ENCODE data around the gene KCNJ15.

DNA sequence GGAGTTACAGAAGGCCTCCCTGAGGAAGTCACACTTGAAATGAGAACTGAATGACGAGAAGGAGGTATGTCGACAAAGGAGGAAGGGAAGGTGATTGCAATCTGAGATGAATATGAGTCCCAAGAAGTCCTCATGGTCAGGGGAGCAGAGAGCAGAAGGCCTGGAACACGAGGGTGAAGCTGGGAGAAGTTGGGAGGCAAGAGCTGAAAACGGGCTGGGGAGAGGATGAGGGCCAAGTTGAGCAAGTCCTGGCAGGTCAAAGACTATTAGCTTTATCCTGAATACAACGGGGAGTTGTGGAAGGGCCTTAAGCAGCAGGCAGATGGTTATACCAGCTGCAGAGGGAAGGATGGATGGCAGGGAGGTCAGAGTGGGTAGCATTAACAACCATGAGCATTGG lies 89.5 kb downstream of the KCNJ15 start:
- TF ChIP-seq YY1 (IDR thresholded peaks at IDR 0.05; ENCODE audit: extremely low read depth, insufficient replicate concordance, low read depth, low read length) (no peak), CTCF (IDR thresholded peaks at IDR 0.05 in 2 of 3, conservative IDR thresholded peaks at IDR 0.05 in 1 of 3; ENCODE audit: borderline replicate concordance in 1 of 3, insufficient read depth in 1 of 3, low read depth in 2 of 3, low read length in 2 of 3) (no peak), EZH2phosphoT487 (IDR thresholded peaks at IDR 0.05; ENCODE audit: borderline replicate concordance) (no peak), POLR2A (IDR thresholded peaks at IDR 0.05; ENCODE audit: borderline replicate concordance, extremely low read depth, insufficient read depth, insufficient read length) (no peak), CEBPB (IDR thresholded peaks at IDR 0.05; ENCODE audit: low read depth) (no peak), POLR2AphosphoS5 (IDR thresholded peaks at IDR 0.05; ENCODE audit: low read depth, low read length) (no peak), ELF1 (IDR thresholded peaks at IDR 0.05; ENCODE audit: borderline replicate concordance, low read depth) (no peak), RAD21 (IDR thresholded peaks at IDR 0.05; ENCODE audit: low read depth) (no peak)
- TF ChIP-seq, protein P1, sequence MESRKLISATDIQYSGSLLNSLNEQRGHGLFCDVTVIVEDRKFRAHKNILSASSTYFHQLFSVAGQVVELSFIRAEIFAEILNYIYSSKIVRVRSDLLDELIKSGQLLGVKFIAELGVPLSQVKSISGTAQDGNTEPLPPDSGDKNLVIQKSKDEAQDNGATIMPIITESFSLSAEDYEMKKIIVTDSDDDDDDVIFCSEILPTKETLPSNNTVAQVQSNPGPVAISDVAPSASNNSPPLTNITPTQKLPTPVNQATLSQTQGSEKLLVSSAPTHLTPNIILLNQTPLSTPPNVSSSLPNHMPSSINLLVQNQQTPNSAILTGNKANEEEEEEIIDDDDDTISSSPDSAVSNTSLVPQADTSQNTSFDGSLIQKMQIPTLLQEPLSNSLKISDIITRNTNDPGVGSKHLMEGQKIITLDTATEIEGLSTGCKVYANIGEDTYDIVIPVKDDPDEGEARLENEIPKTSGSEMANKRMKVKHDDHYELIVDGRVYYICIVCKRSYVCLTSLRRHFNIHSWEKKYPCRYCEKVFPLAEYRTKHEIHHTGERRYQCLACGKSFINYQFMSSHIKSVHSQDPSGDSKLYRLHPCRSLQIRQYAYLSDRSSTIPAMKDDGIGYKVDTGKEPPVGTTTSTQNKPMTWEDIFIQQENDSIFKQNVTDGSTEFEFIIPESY (IDR thresholded peaks at IDR 0.05; ENCODE audit: extremely low read depth, insufficient replicate concordance, low read length), result no peak
- TF ChIP-seq, protein P2, sequence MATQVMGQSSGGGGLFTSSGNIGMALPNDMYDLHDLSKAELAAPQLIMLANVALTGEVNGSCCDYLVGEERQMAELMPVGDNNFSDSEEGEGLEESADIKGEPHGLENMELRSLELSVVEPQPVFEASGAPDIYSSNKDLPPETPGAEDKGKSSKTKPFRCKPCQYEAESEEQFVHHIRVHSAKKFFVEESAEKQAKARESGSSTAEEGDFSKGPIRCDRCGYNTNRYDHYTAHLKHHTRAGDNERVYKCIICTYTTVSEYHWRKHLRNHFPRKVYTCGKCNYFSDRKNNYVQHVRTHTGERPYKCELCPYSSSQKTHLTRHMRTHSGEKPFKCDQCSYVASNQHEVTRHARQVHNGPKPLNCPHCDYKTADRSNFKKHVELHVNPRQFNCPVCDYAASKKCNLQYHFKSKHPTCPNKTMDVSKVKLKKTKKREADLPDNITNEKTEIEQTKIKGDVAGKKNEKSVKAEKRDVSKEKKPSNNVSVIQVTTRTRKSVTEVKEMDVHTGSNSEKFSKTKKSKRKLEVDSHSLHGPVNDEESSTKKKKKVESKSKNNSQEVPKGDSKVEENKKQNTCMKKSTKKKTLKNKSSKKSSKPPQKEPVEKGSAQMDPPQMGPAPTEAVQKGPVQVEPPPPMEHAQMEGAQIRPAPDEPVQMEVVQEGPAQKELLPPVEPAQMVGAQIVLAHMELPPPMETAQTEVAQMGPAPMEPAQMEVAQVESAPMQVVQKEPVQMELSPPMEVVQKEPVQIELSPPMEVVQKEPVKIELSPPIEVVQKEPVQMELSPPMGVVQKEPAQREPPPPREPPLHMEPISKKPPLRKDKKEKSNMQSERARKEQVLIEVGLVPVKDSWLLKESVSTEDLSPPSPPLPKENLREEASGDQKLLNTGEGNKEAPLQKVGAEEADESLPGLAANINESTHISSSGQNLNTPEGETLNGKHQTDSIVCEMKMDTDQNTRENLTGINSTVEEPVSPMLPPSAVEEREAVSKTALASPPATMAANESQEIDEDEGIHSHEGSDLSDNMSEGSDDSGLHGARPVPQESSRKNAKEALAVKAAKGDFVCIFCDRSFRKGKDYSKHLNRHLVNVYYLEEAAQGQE (IDR thresholded peaks at IDR 0.05; ENCODE audit: low read depth), result no peak

Data from HCT116 (cell line).